Bronchial epithelial cell (primary cell): ENCODE results near the gene AGGF1. TPM values are rescaled to one million over a fixed set of nuclear protein-coding genes. Genes with fewer than 3 reads are reported as not detected.

Experiments
- DNase-seq: peaks from one replicate; pipeline ENCODE4 v3.0.0-alpha.2; 2010; ENCODE audit warnings: low read depth
- FAIRE-seq: peaks from 2 replicates; lab custom pipeline; 2011; peaks lifted over from hg19 to GRCh38; lab: Jason Lieb, UNC
- H3K27me3 ChIP-seq: 2 replicates; pipeline ENCODE4 v1.5.1; 2011; ENCODE audit warnings: low read length; ENCODE audit not compliant: control insufficient read depth, insufficient read depth
- H3K36me3 ChIP-seq: 2 replicates; pipeline ENCODE4 v1.5.1; 2011; ENCODE audit warnings: low read length; ENCODE audit not compliant: control insufficient read depth, insufficient read depth
- H3K4me3 ChIP-seq: 2 replicates; pipeline ENCODE4 v1.5.1; 2011; ENCODE audit warnings: mild to moderate bottlenecking, low read depth, low read length, control low read depth
- CTCF ChIP-seq: IDR thresholded peaks from 2 replicates; pipeline ENCODE4 v1.5.1; 2011; ENCODE audit warnings: mild to moderate bottlenecking, moderate library complexity, low read length, control low read depth, inconsistent platforms; ENCODE audit not compliant: insufficient read depth, severe bottlenecking
- total RNA-seq: library from RNA; depleted of rRNA; stranded (reverse); fragments of >200 nt; gene quantifications from 2 replicates; pipeline ENCODE4 v1.2.1, GENCODE V29; 2014

Gene AGGF1
- total RNA-seq: 16.1 and 22.3 TPM in 2 replicates

- DNase-seq (peak; percentile 85), FAIRE-seq (no peak)
- Histone ChIP-seq H3K36me3 (no peaks in the 10 kb centered on the region), H3K4me3 (peak within 1 kb of the TSS; percentile 98), H3K27me3 (no peaks in the 10 kb centered on the region)
- no peak for TF ChIP-seq CTCF
Measured at GRCh38 chr5:77030097-77031071, at the start of gene AGGF1. Gene AGGF1, plus strand, starts transcription at chr5:77030404. Its CDS starts 363 bp downstream, at chr5:77030767.

GRCh38 chr5:76980518-76981144, 49.6 kb upstream of the AGGF1 start:
- FAIRE-seq (no peak), DNase-seq (no peak)
- Histone ChIP-seq H3K4me3 (no peak overlapping the region), H3K36me3 (no peaks in the 10 kb centered on the region), H3K27me3 (no peaks in the 10 kb centered on the region)
- no peak for TF ChIP-seq CTCF

- no peak overlapping the region for H3K4me3 ChIP-seq
- FAIRE-seq: no peak
- no peaks in the 10 kb centered on the region for H3K27me3 ChIP-seq
- no peaks in the 10 kb centered on the region for H3K36me3 ChIP-seq
- TF ChIP-seq CTCF: no peak
- no peak for DNase-seq
Measured at GRCh38 chr5:76982450-76982849, 47.8 kb upstream of the AGGF1 start.

GRCh38 chr5:76983468-76983867, 46.7 kb upstream of the AGGF1 start:
- H3K36me3 ChIP-seq: no peaks in the 10 kb centered on the region
- H3K27me3 ChIP-seq: no peaks in the 10 kb centered on the region
- no peak for DNase-seq
- no peak for TF ChIP-seq CTCF
- FAIRE-seq: no peak
- H3K4me3 ChIP-seq: no peak overlapping the region

- FAIRE-seq (no peak), DNase-seq (no peak)
- TF ChIP-seq CTCF: no peak
- no peaks in the 10 kb centered on the region for H3K36me3 ChIP-seq
- H3K27me3 ChIP-seq: no peaks in the 10 kb centered on the region
- H3K4me3 ChIP-seq: no peak overlapping the region
Measured at GRCh38 chr5:76986825-76987526, 43.2 kb upstream of the AGGF1 start.
